Astrocyte (in vitro differentiated cells and primary cell): Measurements from ENCODE around the gene PGRMC2. TPM values are rescaled to one million over a fixed set of nuclear protein-coding genes. Genes with fewer than 3 reads are reported as not detected.

Experiments used
- DNase-seq: peaks from one replicate; pipeline ENCODE4 v3.0.0-alpha.2; 2010; ENCODE audit warnings: low read depth
- FAIRE-seq: peaks from 2 replicates; lab custom pipeline; 2011; peaks lifted over from hg19 to GRCh38; lab: Jason Lieb, UNC
- H2AFZ ChIP-seq: 2 replicates; pipeline ENCODE4 v1.6.0; 2012; ENCODE audit warnings: low read depth, low read length, inconsistent platforms
- H3K27ac ChIP-seq: 2 replicates; pipeline ENCODE4 v1.5.1; 2011; ENCODE audit warnings: low read depth, low read length, inconsistent platforms
- H3K27me3 ChIP-seq: 2 replicates; pipeline ENCODE4 v1.6.0; 2011; ENCODE audit warnings: low read length, inconsistent platforms; ENCODE audit not compliant: insufficient read depth
- H3K36me3 ChIP-seq: 2 replicates; pipeline ENCODE4 v1.5.1; 2011; ENCODE audit warnings: low read length, inconsistent platforms; ENCODE audit not compliant: insufficient read depth
- H3K4me1 ChIP-seq: 2 replicates; pipeline ENCODE4 v1.5.1; 2011; ENCODE audit warnings: low read length, inconsistent platforms; ENCODE audit not compliant: insufficient read depth
- H3K4me2 ChIP-seq: 2 replicates; pipeline ENCODE4 v1.6.0; 2012; ENCODE audit warnings: low read length, inconsistent platforms
- H3K4me3 ChIP-seq: 2 replicates; pipeline ENCODE4 v1.5.1; 2011; ENCODE audit warnings: low read depth, mild to moderate bottlenecking, low read length, inconsistent platforms; ENCODE audit not compliant: insufficient read depth
- H3K79me2 ChIP-seq: 2 replicates; pipeline ENCODE4 v1.6.0; 2012; ENCODE audit warnings: mild to moderate bottlenecking, low read length, inconsistent platforms; ENCODE audit not compliant: insufficient read depth
- H3K9ac ChIP-seq: 2 replicates; pipeline ENCODE4 v1.6.0; 2012; ENCODE audit warnings: mild to moderate bottlenecking, low read length, inconsistent platforms
- H3K9me3 ChIP-seq: 2 replicates; pipeline ENCODE4 v1.5.1; 2012; ENCODE audit warnings: low read depth, mild to moderate bottlenecking, low read length, inconsistent platforms; ENCODE audit not compliant: insufficient read depth
- H4K20me1 ChIP-seq: 2 replicates; pipeline ENCODE4 v1.6.0; 2012; ENCODE audit warnings: low read length, inconsistent platforms; ENCODE audit not compliant: insufficient read depth
- H3K27ac Mint-ChIP-seq: one replicate; pipeline ENCODE4 v1.8.0; 2021; ENCODE audit warnings: mild to moderate bottlenecking, mixed read lengths; ENCODE audit not compliant: unreplicated experiment
- H3K27me3 Mint-ChIP-seq: one replicate; pipeline ENCODE4 v1.8.0; 2021; ENCODE audit warnings: low read depth, mixed read lengths; ENCODE audit not compliant: unreplicated experiment
- H3K36me3 Mint-ChIP-seq: one replicate; pipeline ENCODE4 v1.8.0; 2021; ENCODE audit warnings: low read depth, mixed read lengths; ENCODE audit not compliant: unreplicated experiment
- H3K4me1 Mint-ChIP-seq: one replicate; pipeline ENCODE4 v1.8.0; 2021; ENCODE audit warnings: low read depth, mixed read lengths; ENCODE audit not compliant: unreplicated experiment
- H3K4me3 Mint-ChIP-seq: one replicate; pipeline ENCODE4 v1.8.0; 2021; ENCODE audit warnings: mild to moderate bottlenecking, moderate library complexity, mixed read lengths; ENCODE audit not compliant: unreplicated experiment
- H3K9me3 Mint-ChIP-seq: one replicate; pipeline ENCODE4 v1.8.0; 2021; ENCODE audit warnings: mild to moderate bottlenecking, mixed read lengths; ENCODE audit not compliant: unreplicated experiment
- CTCF ChIP-seq: IDR thresholded peaks from 2 replicates; pipeline ENCODE4 v1.5.1; 2011; ENCODE audit warnings: low read depth, mild to moderate bottlenecking, inconsistent platforms, low read length, moderate library complexity; ENCODE audit not compliant: insufficient read depth
- EZH2 ChIP-seq: IDR thresholded peaks from 2 replicates; pipeline ENCODE4 v1.6.1; 2012; ENCODE audit warnings: mild to moderate bottlenecking, low read length, inconsistent platforms; ENCODE audit not compliant: insufficient read depth
- total RNA-seq: library from RNA; stranded (reverse); gene quantifications from 2 replicates; pipeline ENCODE4 v1.2.1, GENCODE V29; 2021

The PGRMC2 gene
- total RNA-seq, 1 donor from 2014 or later = 158 TPM

GRCh38 chr4:128286474-128287058 lies 1.0 kb downstream of the PGRMC2 start:
- H3K36me3 Mint-ChIP-seq = peaks cover 9% of the 10 kb centered on the region
- peak overlapping the region; percentile 83 for H3K27ac ChIP-seq
- H4K20me1 ChIP-seq = peaks cover 23% of the 10 kb centered on the region
- peak overlapping the region; percentile 97 for H3K9ac ChIP-seq
- DNase-seq = peak; percentile 36
- peak overlapping the region; percentile 99 for H3K4me2 ChIP-seq
- H3K4me1 Mint-ChIP-seq = peaks cover 24% of the 10 kb centered on the region
- H3K36me3 ChIP-seq = peaks cover 2% of the 10 kb centered on the region
- no peak for TF ChIP-seq EZH2
- TF ChIP-seq CTCF = no peak
- H3K27me3 Mint-ChIP-seq = no peaks in the 10 kb centered on the region
- peak overlapping the region; percentile 21 for H2AFZ ChIP-seq
- no peaks in the 10 kb centered on the region for H3K9me3 ChIP-seq
- peak overlapping the region; percentile 97 for H3K4me3 Mint-ChIP-seq
- peaks cover 4% of the 10 kb centered on the region for H3K9me3 Mint-ChIP-seq
- FAIRE-seq = peak; percentile 37
- peak overlapping the region; percentile 93 for H3K4me3 ChIP-seq
- H3K4me1 ChIP-seq = peaks cover 4% of the 10 kb centered on the region
- H3K79me2 ChIP-seq = peaks cover 58% of the 10 kb centered on the region
- H3K27me3 ChIP-seq = no peaks in the 10 kb centered on the region
- peak overlapping the region; percentile 97 for H3K27ac Mint-ChIP-seq

GRCh38 chr4:128285085-128285997 lies 2.3 kb downstream of the PGRMC2 start:
- Mint-ChIP-seq H3K4me1 (peaks cover 23% of the 10 kb centered on the region), H3K27me3 (no peaks in the 10 kb centered on the region), H3K27ac (peak overlapping the region; percentile 97), H3K4me3 (peak overlapping the region; percentile 97), H3K36me3 (peaks cover 9% of the 10 kb centered on the region), H3K9me3 (no peaks in the 10 kb centered on the region)
- Histone ChIP-seq H3K36me3 (peaks cover 2% of the 10 kb centered on the region), H3K79me2 (peaks cover 70% of the 10 kb centered on the region), H3K9ac (peak overlapping the region; percentile 97), H3K4me1 (peaks cover 4% of the 10 kb centered on the region), H3K4me3 (peak overlapping the region; percentile 93), H3K9me3 (no peaks in the 10 kb centered on the region), H3K4me2 (peak overlapping the region; percentile 99), H3K27ac (peak overlapping the region; percentile 83), H4K20me1 (peaks cover 27% of the 10 kb centered on the region), H2AFZ (no peak overlapping the region), H3K27me3 (no peaks in the 10 kb centered on the region)
- DNase-seq (peak; percentile 56), FAIRE-seq (no peak)
- TF ChIP-seq CTCF (no peak), EZH2 (no peak)
